ENCODE results near the gene FAM25G.
"Not testable (repeated sequence)": the region's sequence is repeated elsewhere in the genome, so short reads cannot be mapped to it uniquely, and the experiment has no call there.

The FAM25G gene

DNA sequence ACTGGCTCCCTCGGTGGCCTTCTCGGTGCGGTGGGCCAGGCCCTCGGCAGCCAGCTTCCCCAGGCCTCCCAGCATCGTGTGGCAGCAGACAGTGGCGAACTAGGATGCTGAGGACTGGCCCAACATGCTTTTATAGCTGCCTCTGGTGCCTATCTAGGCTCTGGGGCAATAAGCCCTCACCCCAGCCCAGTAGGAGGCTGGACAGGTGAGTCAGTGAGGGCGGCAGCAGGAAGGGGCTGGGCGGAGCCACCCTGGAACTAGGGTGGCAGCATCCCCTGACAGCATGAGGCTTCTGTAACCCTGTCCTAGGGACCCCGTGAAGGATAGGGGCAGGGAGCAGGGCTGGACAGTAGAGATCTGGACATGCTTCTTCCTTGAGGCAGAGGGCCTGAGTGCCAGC, at the start of gene FAM25G:
Gene FAM25G (minus strand): TSS at position 101 of the 400 bp plus-strand sequence. CDS start 26 bp downstream, at position 75.
- not testable (repeated sequence) for H3K36me3 ChIP-seq; H3K4me3 ChIP-seq; H3K27me3 ChIP-seq; H3K9ac ChIP-seq; H3K9me3 ChIP-seq (replicated peaks in 1 of 11); H3K4me1 ChIP-seq; H3K4me2 ChIP-seq; H3K27ac ChIP-seq; H4K20me1 ChIP-seq

DNA sequence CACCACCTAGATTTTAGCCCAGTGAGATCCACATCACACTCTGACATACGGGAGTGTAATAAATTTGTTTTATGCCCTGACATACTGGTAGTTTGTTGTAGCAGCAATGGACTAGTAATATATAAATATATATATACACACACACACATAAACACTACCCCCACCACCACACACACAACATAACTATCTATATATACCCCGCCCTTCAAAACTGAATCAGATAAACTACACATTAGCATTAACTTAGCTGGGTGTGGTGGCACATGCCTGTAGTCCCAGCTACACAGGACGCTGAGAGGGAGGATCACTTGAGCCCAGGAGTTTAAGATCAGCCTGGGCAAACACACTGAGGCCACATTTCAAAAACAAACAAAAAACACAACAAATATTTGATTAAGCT, 44.9 kb upstream of the FAM25G start:
- H3K4me3 ChIP-seq; H3K4me1 ChIP-seq; H3K27me3 ChIP-seq; H3K9ac ChIP-seq; H3K27ac ChIP-seq; H4K20me1 ChIP-seq; H3K4me2 ChIP-seq; H3K9me3 ChIP-seq (replicated peaks in 1 of 11); H3K36me3 ChIP-seq: not testable (repeated sequence)

DNA sequence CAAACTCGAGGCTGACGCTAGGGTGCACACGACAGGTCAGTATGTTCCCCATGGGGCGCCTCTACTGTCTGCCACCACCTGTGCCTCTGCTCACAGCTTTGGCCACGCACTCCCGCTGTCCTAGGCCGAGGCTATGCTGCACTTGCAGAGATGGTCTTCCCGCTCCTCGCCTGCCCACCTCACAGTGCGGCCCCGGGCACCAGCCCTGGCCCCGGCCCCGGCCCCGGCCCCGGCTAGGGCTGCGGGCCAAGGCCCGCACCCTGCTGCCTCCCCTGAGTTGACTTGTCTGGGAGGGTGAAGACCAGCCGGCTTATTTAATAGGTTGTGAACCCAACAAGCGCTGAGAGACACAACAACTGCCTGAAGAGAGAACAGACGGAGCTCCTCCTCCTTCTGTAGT, 32.0 kb upstream of the FAM25G start, which contains the start of gene AGAP9:
Gene AGAP9 (minus strand): TSS at position 164 of the 400 bp plus-strand sequence. CDS start 112 bp downstream, at position 52.
- not testable (repeated sequence) for H3K27me3 ChIP-seq; H3K4me3 ChIP-seq; H3K27ac ChIP-seq; H3K4me1 ChIP-seq; H3K4me2 ChIP-seq; H3K36me3 ChIP-seq; H3K9ac ChIP-seq; H3K9me3 ChIP-seq (replicated peaks in 1 of 11); H4K20me1 ChIP-seq

DNA sequence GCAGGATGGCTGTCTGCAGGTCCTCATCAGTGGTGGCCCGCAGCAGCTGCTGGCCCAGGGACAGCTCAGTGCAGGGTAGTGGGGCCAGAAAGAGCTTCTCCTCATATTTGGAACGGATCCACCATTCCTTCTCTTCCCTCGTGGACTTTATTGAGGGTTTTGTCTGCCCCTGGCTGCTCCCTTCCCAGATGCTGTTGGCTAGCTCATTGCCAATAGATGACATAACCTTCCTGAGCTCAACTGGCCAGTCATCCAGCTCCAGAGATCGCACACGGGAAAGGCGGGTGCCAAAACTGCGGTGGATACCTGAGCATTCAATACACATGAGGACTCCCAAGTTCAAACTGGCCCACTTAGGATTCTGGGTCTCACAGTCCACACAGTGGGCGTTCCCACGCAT, 10.8 kb upstream of the FAM25G start:
- H3K4me2 ChIP-seq; H3K4me3 ChIP-seq; H3K9ac ChIP-seq; H3K4me1 ChIP-seq; H3K27me3 ChIP-seq; H3K36me3 ChIP-seq; H3K9me3 ChIP-seq (replicated peaks in 1 of 11); H3K27ac ChIP-seq; H4K20me1 ChIP-seq: not testable (repeated sequence)

DNA sequence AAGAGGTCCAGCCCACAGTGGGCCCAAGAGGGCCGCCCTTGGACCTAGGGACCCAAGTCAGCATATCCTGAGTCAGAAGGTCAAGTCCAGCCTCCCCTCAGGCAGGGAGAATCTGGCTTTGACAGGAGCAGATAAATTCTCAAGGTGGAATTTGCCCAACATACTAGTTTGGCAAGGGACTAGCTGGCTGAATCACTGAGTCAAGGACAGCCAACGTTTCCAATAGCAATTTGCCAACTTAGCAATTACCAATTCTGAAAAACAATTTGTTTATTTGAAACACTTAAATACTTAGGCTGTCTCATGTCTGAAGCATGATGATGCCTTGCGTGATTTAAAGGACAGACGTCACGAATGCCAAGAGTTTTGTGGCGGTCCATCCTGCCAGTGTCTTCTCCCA, 2.7 kb upstream of the FAM25G start:
- not testable (repeated sequence) for H3K9me3 ChIP-seq (replicated peaks in 1 of 11); H3K27ac ChIP-seq; H3K9ac ChIP-seq; H3K4me2 ChIP-seq; H3K4me1 ChIP-seq; H3K36me3 ChIP-seq; H3K27me3 ChIP-seq; H4K20me1 ChIP-seq; H3K4me3 ChIP-seq

DNA sequence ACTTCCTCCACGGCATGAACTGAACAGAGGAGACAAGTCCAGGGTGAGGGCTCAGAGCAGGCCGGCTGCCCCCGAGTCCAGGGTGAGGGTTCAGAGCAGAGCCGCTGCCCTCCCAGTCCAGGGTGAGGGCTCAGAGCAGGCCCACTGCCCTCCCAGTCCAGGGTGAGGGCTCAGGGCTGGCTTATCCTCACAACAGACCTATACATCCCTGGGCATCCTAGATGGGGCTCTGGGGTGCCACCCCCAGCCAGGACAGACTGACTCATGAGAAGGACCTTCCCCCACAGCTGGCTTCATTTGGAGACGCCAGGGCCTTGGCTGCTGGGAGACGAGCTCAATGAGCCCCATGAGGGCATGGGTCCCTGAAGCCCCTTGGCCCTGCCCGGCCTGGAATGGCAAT, 1.9 kb downstream of the FAM25G start:
- not testable (repeated sequence) for H3K27ac ChIP-seq; H3K4me2 ChIP-seq; H3K27me3 ChIP-seq; H3K4me3 ChIP-seq; H4K20me1 ChIP-seq; H3K4me1 ChIP-seq; H3K9ac ChIP-seq; H3K36me3 ChIP-seq; H3K9me3 ChIP-seq (replicated peaks in 1 of 11)

DNA sequence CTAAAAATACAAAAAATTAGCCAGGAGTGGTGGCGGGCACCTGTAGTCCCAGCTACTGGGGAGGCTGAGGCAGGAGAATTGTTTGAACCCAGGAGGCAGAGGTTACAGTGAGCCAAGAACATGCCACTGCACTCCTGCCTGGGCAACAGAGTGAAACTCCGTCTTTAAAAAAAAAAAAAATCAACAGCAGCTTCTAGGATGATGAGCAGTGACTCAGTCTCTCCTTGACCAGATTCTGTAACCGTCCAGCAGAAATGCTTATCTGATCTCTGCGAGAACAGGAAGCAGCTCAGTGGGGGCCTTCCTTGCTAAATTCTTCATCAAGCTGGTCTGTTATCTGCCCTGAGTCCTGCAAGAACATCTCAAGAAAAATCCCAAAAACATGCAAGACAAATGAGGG, 5.6 kb downstream of the FAM25G start:
- H3K27ac ChIP-seq; H3K4me1 ChIP-seq; H3K4me2 ChIP-seq; H3K36me3 ChIP-seq; H3K4me3 ChIP-seq; H3K27me3 ChIP-seq; H3K9ac ChIP-seq; H4K20me1 ChIP-seq; H3K9me3 ChIP-seq (replicated peaks in 1 of 11): not testable (repeated sequence)

DNA sequence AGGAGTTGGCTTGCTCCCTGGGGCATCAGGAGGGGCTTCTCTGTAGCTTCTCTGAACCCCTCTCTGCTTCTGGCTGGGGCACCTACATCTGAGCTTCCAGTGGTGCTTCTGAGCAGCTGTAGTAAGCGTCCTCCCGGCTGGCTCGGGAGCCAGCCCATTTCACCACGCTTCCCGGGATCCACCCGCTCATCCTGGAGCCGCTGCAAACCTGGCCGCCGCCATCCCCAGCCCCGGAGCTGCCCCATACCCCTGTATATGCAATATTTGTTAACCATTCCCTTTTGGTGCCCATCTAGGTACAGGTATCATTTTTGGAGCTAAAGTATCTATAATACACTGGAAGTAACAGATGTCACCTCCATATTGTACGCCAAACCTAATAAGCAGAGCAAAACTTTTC, 6.7 kb downstream of the FAM25G start:
- H3K27me3 ChIP-seq; H3K4me3 ChIP-seq; H3K36me3 ChIP-seq; H3K4me1 ChIP-seq; H3K27ac ChIP-seq; H3K9ac ChIP-seq; H3K4me2 ChIP-seq; H4K20me1 ChIP-seq; H3K9me3 ChIP-seq (replicated peaks in 1 of 11): not testable (repeated sequence)

DNA sequence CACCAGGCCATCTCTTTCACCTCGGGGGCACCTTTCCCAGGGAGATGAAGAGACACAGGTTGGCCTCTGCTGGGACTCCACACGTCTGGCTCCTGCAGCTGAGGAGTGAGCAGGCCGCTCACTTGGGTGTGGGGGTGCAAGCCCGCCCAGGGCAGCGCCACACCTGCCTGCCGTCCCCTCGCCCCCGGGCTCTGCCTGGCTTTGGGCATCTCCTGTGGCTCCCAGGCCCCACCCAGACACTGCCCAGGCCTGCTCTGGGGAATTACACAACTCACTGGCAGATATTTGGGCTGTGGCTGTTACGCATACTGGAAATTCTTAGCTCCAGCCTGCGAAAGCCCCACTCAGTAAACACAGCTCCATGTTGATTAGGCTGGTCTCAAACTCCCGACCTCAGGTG, 7.6 kb downstream of the FAM25G start, which contains the start of gene ANXA8:
Gene ANXA8 (minus strand): TSS at position 193 of the 400 bp plus-strand sequence. CDS start 182 bp downstream, at position 11.
- H3K36me3 ChIP-seq, H3K4me3 ChIP-seq: not testable (repeated sequence)

DNA sequence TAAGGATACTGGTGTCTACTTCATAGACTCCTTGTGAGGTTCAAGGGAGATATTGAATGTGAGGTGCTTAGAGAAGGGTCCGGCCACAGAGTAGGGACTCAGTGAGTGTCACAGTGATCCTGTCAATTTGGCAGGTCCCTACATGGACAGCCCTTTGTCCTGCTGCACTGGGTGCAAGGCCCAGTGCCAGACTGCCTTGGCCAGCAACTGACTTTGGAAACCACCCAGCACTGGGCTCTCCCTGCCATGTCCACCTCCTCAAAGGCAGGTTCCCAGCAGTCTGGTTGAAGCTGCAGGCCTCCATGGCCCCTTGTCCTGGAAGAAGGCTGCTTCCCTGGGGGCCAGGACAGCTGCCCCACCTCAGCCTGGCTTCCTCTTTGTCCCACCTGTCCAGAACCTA, 9.1 kb downstream of the FAM25G start:
- not testable (repeated sequence) for H3K9me3 ChIP-seq (replicated peaks in 1 of 11); H3K27ac ChIP-seq; H3K36me3 ChIP-seq; H3K27me3 ChIP-seq; H3K4me3 ChIP-seq; H3K4me2 ChIP-seq; H4K20me1 ChIP-seq; H3K9ac ChIP-seq; H3K4me1 ChIP-seq

More for the DNA sequence above, 7.6 kb downstream of the FAM25G start, which contains the start of gene ANXA8:
- H3K27me3 ChIP-seq; H3K9ac ChIP-seq; H4K20me1 ChIP-seq; H3K4me1 ChIP-seq; H3K27ac ChIP-seq; H3K4me2 ChIP-seq; H3K9me3 ChIP-seq (replicated peaks in 1 of 11): not testable (repeated sequence)

DNA sequence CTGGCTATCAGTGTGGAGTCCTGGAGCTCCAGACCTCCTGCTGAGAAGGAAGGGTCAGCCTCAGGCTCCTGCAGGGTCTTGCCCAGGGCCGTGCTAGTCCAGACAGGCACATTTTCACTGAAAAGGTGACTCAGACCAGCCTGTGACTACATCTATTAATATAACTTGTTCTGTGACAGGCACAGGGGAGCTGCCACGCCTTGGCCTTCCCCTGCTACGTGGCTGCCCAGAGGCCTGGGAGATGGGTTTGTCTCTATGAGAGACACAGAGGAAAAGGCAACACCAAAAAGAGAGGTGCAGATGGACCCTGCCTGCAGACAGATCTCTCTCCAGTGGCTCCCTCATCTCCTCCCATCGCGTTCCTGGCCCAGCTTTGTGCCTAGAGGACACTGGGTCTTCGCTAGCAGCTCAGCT, 9.7 kb downstream of the FAM25G start:
- H3K4me3 ChIP-seq; H3K27me3 ChIP-seq; H3K36me3 ChIP-seq; H4K20me1 ChIP-seq; H3K4me1 ChIP-seq; H3K9ac ChIP-seq; H3K27ac ChIP-seq; H3K4me2 ChIP-seq; H3K9me3 ChIP-seq (replicated peaks in 1 of 11): not testable (repeated sequence)

DNA sequence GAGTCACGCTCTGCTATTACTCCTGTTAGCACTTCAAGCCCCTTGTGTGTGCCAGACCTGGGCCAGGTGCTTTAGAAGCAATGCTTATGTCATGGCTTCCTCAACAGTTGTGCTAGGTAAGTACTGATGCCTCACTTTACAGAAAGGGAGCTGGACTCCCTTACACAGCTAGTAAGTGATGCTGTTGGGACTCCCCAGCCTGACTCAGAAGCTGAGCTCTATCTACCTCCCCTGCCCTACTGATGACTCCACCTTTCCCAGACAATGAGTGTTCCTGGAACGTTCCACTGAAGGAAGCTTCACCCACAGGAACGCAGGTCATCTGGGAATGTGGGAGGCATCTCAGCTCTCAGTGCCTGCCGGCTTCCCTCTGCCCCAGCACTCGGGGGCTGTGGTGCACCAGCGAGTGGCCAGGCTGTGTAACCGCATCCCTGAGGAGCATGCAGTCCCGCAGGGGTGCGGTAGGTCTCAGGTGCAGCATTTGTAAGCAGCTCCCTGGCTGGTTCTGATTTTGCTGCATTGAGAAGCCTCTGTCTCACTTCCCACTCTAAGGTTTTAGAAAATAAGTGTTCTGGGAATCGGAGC, 10.2 kb downstream of the FAM25G start:
- not testable (repeated sequence) for H3K4me2 ChIP-seq; H3K27me3 ChIP-seq; H4K20me1 ChIP-seq; H3K36me3 ChIP-seq; H3K4me3 ChIP-seq; H3K9ac ChIP-seq; H3K9me3 ChIP-seq (replicated peaks in 1 of 11); H3K4me1 ChIP-seq; H3K27ac ChIP-seq

DNA sequence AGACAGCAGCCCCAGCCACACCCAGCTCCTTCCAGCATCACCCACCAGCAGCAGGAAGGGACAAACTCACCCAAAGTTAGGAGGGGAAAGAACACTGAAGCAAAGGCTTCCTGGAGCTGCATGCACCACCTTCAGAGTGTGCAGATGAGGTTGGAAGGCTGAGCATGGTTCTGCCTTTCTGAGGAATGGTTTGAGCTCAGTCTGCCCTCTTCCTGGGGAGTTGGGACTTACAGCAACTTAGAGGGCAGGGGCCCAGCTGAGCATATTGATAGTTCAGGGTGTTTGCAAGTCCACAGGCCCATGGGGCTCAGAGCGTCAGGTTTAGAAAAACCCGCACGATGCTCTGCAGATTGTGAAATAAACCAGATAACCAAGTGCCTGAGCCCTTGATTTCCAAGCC, 11.4 kb downstream of the FAM25G start:
- H3K27ac ChIP-seq; H3K4me2 ChIP-seq; H3K9me3 ChIP-seq (replicated peaks in 1 of 11); H3K9ac ChIP-seq; H3K4me1 ChIP-seq; H4K20me1 ChIP-seq; H3K4me3 ChIP-seq; H3K27me3 ChIP-seq; H3K36me3 ChIP-seq: not testable (repeated sequence)

DNA sequence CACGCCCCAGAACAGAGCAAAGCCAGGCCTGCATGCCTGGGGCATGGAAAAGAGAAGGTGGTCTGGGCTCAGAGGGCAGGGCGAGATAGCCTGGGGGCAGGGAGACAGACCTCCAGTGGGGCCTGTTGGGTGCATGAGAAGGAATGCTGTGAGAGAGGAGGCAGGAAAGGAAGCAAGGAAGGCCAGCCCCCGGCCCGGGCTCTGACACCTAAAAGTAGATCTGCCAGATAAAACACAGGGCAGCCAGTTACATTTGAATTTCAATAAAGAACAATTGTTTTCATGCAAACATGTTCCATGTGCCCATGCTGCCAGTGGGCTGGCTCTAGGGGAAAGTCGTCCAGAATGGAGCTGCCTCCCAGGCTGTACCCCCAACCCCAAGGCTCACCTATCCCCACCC, 13.4 kb downstream of the FAM25G start:
- H3K27me3 ChIP-seq; H3K36me3 ChIP-seq; H3K27ac ChIP-seq; H3K4me1 ChIP-seq; H3K9ac ChIP-seq; H3K4me2 ChIP-seq; H4K20me1 ChIP-seq; H3K4me3 ChIP-seq; H3K9me3 ChIP-seq (replicated peaks in 1 of 11): not testable (repeated sequence)

DNA sequence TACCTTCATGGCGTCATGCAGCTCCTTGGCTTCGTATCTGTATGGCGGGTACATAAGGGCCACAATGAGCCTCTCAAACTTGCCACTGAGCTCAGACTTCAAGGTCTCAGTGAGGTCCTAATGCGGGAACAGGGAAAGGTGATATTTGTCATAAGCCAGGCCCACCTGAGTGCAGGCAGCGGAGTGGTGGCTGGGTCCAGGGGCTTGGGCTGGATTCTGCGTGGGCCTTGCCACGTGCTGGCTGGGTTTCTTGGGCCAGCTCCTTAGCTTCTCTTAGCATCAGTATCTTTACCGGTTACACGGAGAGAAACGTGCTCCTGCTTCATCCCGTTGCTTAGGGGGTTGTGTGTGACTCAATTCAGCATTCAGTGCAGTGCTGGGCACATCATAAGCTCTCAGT, 14.4 kb downstream of the FAM25G start:
- H3K27ac ChIP-seq; H3K4me1 ChIP-seq; H3K27me3 ChIP-seq; H3K4me3 ChIP-seq; H3K4me2 ChIP-seq; H4K20me1 ChIP-seq; H3K9ac ChIP-seq; H3K9me3 ChIP-seq (replicated peaks in 1 of 11); H3K36me3 ChIP-seq: not testable (repeated sequence)

All from BLaER1 treated with 17β-estradiol and CSF1 and Interleukin-3, amounts not matched to agents 10 nM and 100 nM (cell line).